HG03280 (cell line): ENCODE data around the gene KIF13A.
"Not testable (repeated sequence)": the region's sequence is repeated elsewhere in the genome, so short reads cannot be mapped to it uniquely, and the experiment has no call there.

Source experiments
- ATAC-seq: cut with Tn5 transposase; IDR thresholded peaks from one replicate; pipeline ENCODE4 v1.9.1; 2021; ENCODE audit warnings: mild to moderate bottlenecking, moderate library complexity; ENCODE audit not compliant: unreplicated experiment

KIF13A gene

GRCh38 chr6:17935188-17936149, 52.0 kb downstream of the KIF13A start:
- ATAC-seq, result no peak

- ATAC-seq, result no peak
Observed at GRCh38 chr6:17933716-17934115, 53.7 kb downstream of the KIF13A start.

- ATAC-seq, result no peak
Observed at GRCh38 chr6:17932330-17932852, 55.0 kb downstream of the KIF13A start.

GRCh38 chr6:17931227-17931626, 56.2 kb downstream of the KIF13A start:
- no peak for ATAC-seq

- no peak for ATAC-seq
Observed at GRCh38 chr6:17930321-17930993, 57.0 kb downstream of the KIF13A start.

GRCh38 chr6:17928514-17929430, 58.7 kb downstream of the KIF13A start:
- ATAC-seq, result no peak

- ATAC-seq, result no peak
Observed at GRCh38 chr6:17927705-17928104, 59.7 kb downstream of the KIF13A start.

GRCh38 chr6:17923401-17923863, 64.0 kb downstream of the KIF13A start:
- ATAC-seq, result no peak

GRCh38 chr6:17921454-17921853, 66.0 kb downstream of the KIF13A start:
- no peak for ATAC-seq

- no peak for ATAC-seq
Observed at GRCh38 chr6:17919496-17919895, 67.9 kb downstream of the KIF13A start.

GRCh38 chr6:17917837-17918763, 69.3 kb downstream of the KIF13A start:
- ATAC-seq, result no peak

GRCh38 chr6:17914651-17915050, 72.8 kb downstream of the KIF13A start:
- no peak for ATAC-seq

- no peak for ATAC-seq
Observed at GRCh38 chr6:17912521-17912920, 74.9 kb downstream of the KIF13A start.

GRCh38 chr6:17911656-17912055, 75.8 kb downstream of the KIF13A start:
- ATAC-seq, result not testable (repeated sequence)

GRCh38 chr6:17910189-17910588, 77.2 kb downstream of the KIF13A start:
- ATAC-seq, result no peak

GRCh38 chr6:17908831-17909230, 78.6 kb downstream of the KIF13A start:
- no peak for ATAC-seq

GRCh38 chr6:17907406-17908229, 79.8 kb downstream of the KIF13A start:
- ATAC-seq, result no peak
